Ascending aorta (tissue), 2 donors: ENCODE measurements around the gene LBX1. TPM values are rescaled to one million over a fixed set of nuclear protein-coding genes. Genes with fewer than 3 reads are reported as not detected.
A peak's percentile ranks its signal among the peaks of the same experiment; 100 is the strongest.

ENCODE experiments used
- DNase-seq, 2 donors: peaks; one replicate each; pipeline ENCODE4 v3.0.0-alpha.2; 2019; ENCODE audit warnings: low spot score in 2 of 2
- H3K27ac ChIP-seq, 2 donors: fragments of 200-600 bp; sonication (generic); one replicate each; pipeline ENCODE4 v1.5.1; 2016 to 2017; ENCODE audit warnings: mild to moderate bottlenecking in 1 of 2
- H3K27me3 ChIP-seq: fragments of 200-600 bp; sonication (generic); one replicate; pipeline ENCODE4 v1.5.1; 2017
- H3K36me3 ChIP-seq, 2 donors: fragments of 200-600 bp; sonication (generic); one replicate each; pipeline ENCODE4 v1.5.1; 2016
- H3K4me1 ChIP-seq, 2 donors: fragments of 200-600 bp; sonication (generic); one replicate each; pipeline ENCODE4 v1.5.1; 2016 to 2017; ENCODE audit warnings: mild to moderate bottlenecking in 1 of 2
- H3K4me3 ChIP-seq, 2 donors: fragments of 200-600 bp; sonication (generic); one replicate each; pipeline ENCODE4 v1.5.1; 2016 to 2017; ENCODE audit warnings: mild to moderate bottlenecking in 1 of 2
- H3K9me3 ChIP-seq, 2 donors: fragments of 200-600 bp; sonication (generic); one replicate each; pipeline ENCODE4 v1.5.1; 2016
- CTCF ChIP-seq, 3 experiments: fragments of 200-600 bp in 2 of 3; fragments of 450-650 bp in 1 of 3; sonication (generic) in 2 of 3; IDR thresholded peaks; one replicate each; pipeline ENCODE4 v1.5.1; 2016 to 2019; ENCODE audit warnings: antibody characterized with exemption in 3 of 3, mild to moderate bottlenecking in 1 of 3, moderate library complexity in 1 of 3
- intact Hi-C: fragments of 100-400 bp; cut with DNase I; formaldehyde crosslinking; loops from one replicate; pipeline ENCODE4 v1.15.1; 2023
- total RNA-seq: library from RNA; depleted of rRNA; stranded (reverse); fragments of >200 nt; gene quantifications from one replicate; pipeline ENCODE4 v1.1.0, GENCODE V29; 2016

Gene LBX1
- total RNA-seq, 1 donor from 2014 or later = not detected

GRCh38 chr10:101241840-101242707, 12.8 kb upstream of the LBX1 start:
- intact Hi-C loops = no loop called here
- no peak for DNase-seq
- Histone ChIP-seq H3K27me3 (peaks cover 20% of the 10 kb centered on the region), H3K27ac (no peak overlapping the region), H3K9me3 (no peaks in the 10 kb centered on the region), H3K36me3 (no peaks in the 10 kb centered on the region), H3K4me3 (no peak overlapping the region), H3K4me1 (no peaks in the 10 kb centered on the region)
- TF ChIP-seq CTCF (IDR thresholded peaks at IDR 0.05) = no peak

GRCh38 chr10:101238732-101239105, 9.5 kb upstream of the LBX1 start:
- no peaks in the 10 kb centered on the region for H3K9me3 ChIP-seq
- peak in 2 of 3 experiments; percentile 24 to 39 for TF ChIP-seq CTCF (IDR thresholded peaks at IDR 0.05)
- intact Hi-C loops = no loop called here
- H3K36me3 ChIP-seq = no peaks in the 10 kb centered on the region
- DNase-seq = no peak
- no peak overlapping the region for H3K27ac ChIP-seq
- H3K4me3 ChIP-seq = no peak overlapping the region
- H3K27me3 ChIP-seq = peaks cover 37% of the 10 kb centered on the region
- H3K4me1 ChIP-seq = peaks cover 0 to 2% of the 10 kb centered on the region in 2 donors

GRCh38 chr10:101237982-101238731, 8.9 kb upstream of the LBX1 start:
- Histone ChIP-seq H3K4me1 (peaks cover 0 to 2% of the 10 kb centered on the region in 2 donors), H3K4me3 (no peak overlapping the region), H3K27me3 (peaks cover 42% of the 10 kb centered on the region), H3K9me3 (no peaks in the 10 kb centered on the region), H3K27ac (no peak overlapping the region), H3K36me3 (no peaks in the 10 kb centered on the region)
- no peak for TF ChIP-seq CTCF (IDR thresholded peaks at IDR 0.05)
- intact Hi-C loops = no loop called here
- DNase-seq = no peak

GRCh38 chr10:101237081-101237981, 8.1 kb upstream of the LBX1 start:
- Histone ChIP-seq H3K4me1 (peaks cover 0 to 2% of the 10 kb centered on the region in 2 donors), H3K36me3 (no peaks in the 10 kb centered on the region), H3K27ac (no peak overlapping the region), H3K4me3 (no peak overlapping the region), H3K27me3 (peaks cover 42% of the 10 kb centered on the region), H3K9me3 (no peaks in the 10 kb centered on the region)
- no peak for TF ChIP-seq CTCF (IDR thresholded peaks at IDR 0.05)
- DNase-seq = no peak
- intact Hi-C loops = no loop called here

GRCh38 chr10:101236376-101237080, 7.3 kb upstream of the LBX1 start:
- intact Hi-C loops = no loop called here
- Histone ChIP-seq H3K27ac (no peak overlapping the region), H3K4me3 (no peak overlapping the region), H3K9me3 (no peaks in the 10 kb centered on the region), H3K27me3 (peaks cover 42% of the 10 kb centered on the region), H3K4me1 (peaks cover 0 to 2% of the 10 kb centered on the region in 2 donors), H3K36me3 (no peaks in the 10 kb centered on the region)
- TF ChIP-seq CTCF (IDR thresholded peaks at IDR 0.05) = no peak
- no peak for DNase-seq
